GM19023 (cell line): ENCODE measurements around the gene DENND5B.
"Not testable (repeated sequence)": the region's sequence is repeated elsewhere in the genome, so short reads cannot be mapped to it uniquely, and the experiment has no call there.

Source experiments
- ATAC-seq: cut with Tn5 transposase; IDR thresholded peaks from one replicate; pipeline ENCODE4 v1.9.1; 2021; ENCODE audit warnings: mild to moderate bottlenecking, moderate library complexity; ENCODE audit not compliant: unreplicated experiment

The DENND5B gene

GRCh38 chr12:31476437-31476836, 114.5 kb downstream of the DENND5B start:
- no peak for ATAC-seq

GRCh38 chr12:31475610-31476009, 115.3 kb downstream of the DENND5B start:
- not testable (repeated sequence) for ATAC-seq

GRCh38 chr12:31474751-31475150, 116.2 kb downstream of the DENND5B start:
- ATAC-seq = no peak

- ATAC-seq = no peak
These were observed 119.1 kb downstream of the DENND5B start for GRCh38 chr12:31471823-31472222.

GRCh38 chr12:31471051-31471450, 119.9 kb downstream of the DENND5B start:
- ATAC-seq = no peak

- no peak for ATAC-seq
These were observed 120.5 kb downstream of the DENND5B start for GRCh38 chr12:31470459-31470858.

GRCh38 chr12:31466768-31467167, 124.2 kb downstream of the DENND5B start:
- ATAC-seq = no peak

GRCh38 chr12:31465002-31465401, 125.9 kb downstream of the DENND5B start:
- no peak for ATAC-seq

GRCh38 chr12:31460024-31460423, 130.9 kb downstream of the DENND5B start:
- no peak for ATAC-seq

- ATAC-seq = no peak
These were observed 134.4 kb downstream of the DENND5B start for GRCh38 chr12:31456562-31456961.

GRCh38 chr12:31444736-31445135, 146.2 kb downstream of the DENND5B start:
- no peak for ATAC-seq

- no peak for ATAC-seq
These were observed 150.3 kb downstream of the DENND5B start for GRCh38 chr12:31440586-31440985.

- ATAC-seq = no peak
These were observed 150.8 kb downstream of the DENND5B start for GRCh38 chr12:31440134-31440533.

- no peak for ATAC-seq
These were observed 159.2 kb downstream of the DENND5B start for GRCh38 chr12:31431721-31432240.

- no peak for ATAC-seq
These were observed 167.5 kb downstream of the DENND5B start for GRCh38 chr12:31423405-31423804.

- no peak for ATAC-seq
These were observed 178.6 kb downstream of the DENND5B start for GRCh38 chr12:31412292-31412801.

GRCh38 chr12:31408763-31409162, 182.2 kb downstream of the DENND5B start:
- no peak for ATAC-seq

- ATAC-seq = no peak
These were observed 183.4 kb downstream of the DENND5B start for GRCh38 chr12:31407562-31407961.

GRCh38 chr12:31406345-31406744, 184.6 kb downstream of the DENND5B start:
- peak; percentile 51 for ATAC-seq

- ATAC-seq = no peak
These were observed 185.9 kb downstream of the DENND5B start for GRCh38 chr12:31405021-31405420.

- ATAC-seq = peak; percentile 72
These were observed 187.8 kb downstream of the DENND5B start for GRCh38 chr12:31403099-31403607.

- no peak for ATAC-seq
These were observed 197.9 kb downstream of the DENND5B start for GRCh38 chr12:31393004-31393550.

GRCh38 chr12:31390991-31391390, 199.9 kb downstream of the DENND5B start:
- no peak for ATAC-seq
